NOMO-1 treated with DMSO at 0.1 percent for 48 hours (cell line): ENCODE data around the gene SEC16A.

Source experiments
- DNase-seq: peaks from one replicate; lab custom pipeline; 2025; ENCODE audit not compliant: unreplicated experiment; lab: John Stamatoyannopoulos, UW

SEC16A gene

GRCh38 chr9:136504512-136505348 is 21.9 kb upstream of the SEC16A start:
- no peak for DNase-seq

DNA sequence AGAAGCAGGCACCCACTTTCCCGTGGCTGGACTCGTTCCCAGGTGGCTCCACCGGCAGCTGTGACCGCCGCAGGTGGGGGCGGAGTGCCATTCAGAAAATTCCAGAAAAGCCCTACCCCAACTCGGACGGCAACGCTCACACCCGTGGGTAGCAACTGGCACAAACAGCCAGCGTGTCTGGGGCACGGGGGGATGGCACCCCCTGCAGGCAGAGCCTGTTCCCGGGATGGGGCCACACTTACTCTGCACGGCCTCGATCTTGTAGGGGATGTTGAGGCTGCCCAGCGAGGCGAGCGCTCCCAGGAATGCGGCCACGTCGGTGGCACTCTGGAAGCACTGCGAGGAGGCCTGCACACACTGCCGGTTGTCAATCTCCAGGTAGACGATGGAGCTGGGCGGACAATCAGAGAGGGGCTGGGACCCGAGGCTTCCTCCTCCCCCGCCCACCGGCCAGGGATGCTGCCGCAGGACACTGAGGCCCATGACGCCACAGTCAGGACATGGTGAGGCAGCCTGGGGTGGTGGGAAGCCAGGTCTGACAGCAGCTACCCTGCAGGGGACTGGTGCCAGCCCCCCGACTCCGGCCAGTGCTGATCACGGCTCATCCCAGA is 20.2 kb upstream of the SEC16A start:
- DNase-seq, result no peak

- no peak for DNase-seq
Measured at GRCh38 chr9:136502196-136502595, 19.4 kb upstream of the SEC16A start.

DNA sequence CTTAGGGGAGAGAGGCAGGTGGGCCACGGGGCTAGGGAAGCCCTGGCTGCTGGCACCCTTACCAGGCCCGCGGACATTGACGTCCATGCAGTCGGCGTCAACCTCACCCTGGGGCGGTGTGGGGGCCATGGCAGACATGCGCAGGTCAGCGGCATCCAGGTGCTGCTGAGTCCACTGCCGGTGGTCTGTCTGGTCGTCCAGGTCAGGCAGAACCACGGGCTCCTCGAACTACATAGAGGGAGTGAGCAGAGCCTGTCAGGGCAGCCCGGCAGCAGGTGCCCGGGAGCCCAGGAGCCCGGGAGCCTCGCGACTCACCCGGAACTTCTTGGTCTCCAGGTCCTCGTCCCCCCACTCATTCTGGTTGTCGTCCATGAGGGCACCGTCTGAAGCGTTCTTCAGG is 18.8 kb upstream of the SEC16A start:
- DNase-seq, result no peak

DNA sequence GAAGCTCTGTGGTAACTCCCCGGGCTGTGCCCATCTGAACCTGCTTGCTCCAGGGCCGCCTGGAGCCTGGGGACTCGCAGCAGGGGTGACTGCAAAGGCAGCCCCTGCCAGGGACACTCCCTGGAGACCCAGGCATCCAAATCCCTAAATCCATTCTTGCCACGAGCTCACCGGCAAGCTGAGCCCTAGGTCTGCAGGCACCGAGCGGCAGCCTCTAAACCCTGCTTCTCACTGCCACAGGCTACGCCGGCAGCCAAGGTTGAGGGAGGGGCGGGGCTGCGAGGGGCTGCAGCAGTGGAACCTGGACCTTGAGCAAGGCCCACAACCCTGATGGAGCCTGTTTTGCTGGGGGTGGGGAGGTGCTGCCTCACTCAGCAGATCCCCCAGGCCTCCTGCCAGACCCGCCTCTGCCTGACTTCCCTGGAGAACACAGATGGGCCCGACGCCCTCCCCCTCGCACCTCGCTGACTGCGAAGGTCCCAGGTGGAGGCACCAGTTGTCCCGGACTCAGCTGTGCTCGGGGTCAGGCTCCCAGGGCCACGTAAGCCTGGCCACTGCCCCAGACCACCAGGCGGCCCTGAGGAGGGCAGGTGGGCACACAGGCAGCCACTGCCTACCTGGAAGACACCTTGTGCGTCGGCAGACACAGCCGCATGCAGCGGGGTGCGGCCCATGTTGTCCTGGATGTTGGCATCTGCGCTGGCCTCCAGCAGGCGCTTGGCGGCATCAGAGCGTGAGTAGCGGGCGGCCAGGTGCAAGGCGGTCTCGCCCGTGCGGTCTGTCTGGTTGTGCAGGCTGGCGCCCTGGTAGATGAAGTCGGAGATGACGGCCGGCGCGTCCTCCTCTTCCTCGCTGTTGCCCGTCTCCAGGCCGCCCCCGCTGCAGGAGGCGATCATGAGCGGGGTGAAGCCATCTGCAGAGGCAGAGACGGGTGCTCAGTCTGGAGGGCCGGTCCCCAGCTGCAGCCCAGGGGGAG is 17.4 kb upstream of the SEC16A start:
- no peak for DNase-seq

DNA sequence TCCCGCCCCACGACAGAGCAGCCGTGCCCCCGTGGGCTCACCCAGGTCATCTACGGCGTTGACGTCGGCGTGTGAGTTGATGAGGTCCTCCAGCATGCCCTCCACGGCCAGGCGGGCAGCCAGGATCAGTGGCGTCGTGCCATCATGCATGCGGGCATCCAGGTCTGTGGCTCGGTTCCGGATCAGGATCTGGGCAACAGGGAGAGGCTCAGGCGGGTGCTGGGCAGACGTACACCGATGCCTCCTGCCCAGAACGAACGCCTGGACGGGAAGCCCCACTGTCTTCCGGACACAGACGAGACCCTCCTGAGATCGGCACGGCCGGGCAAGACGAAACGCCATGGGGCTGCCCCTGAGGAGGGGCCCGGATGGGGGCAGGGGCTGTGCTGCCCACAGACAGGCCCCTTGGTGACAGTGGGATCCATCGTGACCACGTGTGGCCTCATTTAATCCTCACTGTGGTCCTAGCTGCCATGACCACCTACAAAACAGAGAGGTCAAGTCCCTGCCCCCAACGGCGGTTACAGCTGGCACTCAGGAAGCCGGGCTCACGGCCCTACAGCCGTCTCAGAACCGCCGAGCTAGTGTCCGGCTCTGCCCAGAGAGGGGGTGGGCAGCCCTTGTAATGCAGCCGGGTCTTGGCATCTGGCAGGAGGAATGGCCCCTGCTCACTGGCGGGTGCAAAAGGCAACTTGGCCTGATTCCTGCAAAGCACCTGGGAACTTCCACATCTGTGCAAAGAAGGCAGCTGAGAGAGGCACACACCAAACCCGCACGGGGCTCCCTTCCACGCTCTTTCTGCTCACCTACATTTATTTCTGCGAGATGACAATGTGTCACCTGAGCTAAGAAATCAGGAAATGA is 16.5 kb upstream of the SEC16A start:
- DNase-seq, result no peak

- DNase-seq, result no peak
Measured at GRCh38 chr9:136497916-136498695, 15.3 kb upstream of the SEC16A start.

DNA sequence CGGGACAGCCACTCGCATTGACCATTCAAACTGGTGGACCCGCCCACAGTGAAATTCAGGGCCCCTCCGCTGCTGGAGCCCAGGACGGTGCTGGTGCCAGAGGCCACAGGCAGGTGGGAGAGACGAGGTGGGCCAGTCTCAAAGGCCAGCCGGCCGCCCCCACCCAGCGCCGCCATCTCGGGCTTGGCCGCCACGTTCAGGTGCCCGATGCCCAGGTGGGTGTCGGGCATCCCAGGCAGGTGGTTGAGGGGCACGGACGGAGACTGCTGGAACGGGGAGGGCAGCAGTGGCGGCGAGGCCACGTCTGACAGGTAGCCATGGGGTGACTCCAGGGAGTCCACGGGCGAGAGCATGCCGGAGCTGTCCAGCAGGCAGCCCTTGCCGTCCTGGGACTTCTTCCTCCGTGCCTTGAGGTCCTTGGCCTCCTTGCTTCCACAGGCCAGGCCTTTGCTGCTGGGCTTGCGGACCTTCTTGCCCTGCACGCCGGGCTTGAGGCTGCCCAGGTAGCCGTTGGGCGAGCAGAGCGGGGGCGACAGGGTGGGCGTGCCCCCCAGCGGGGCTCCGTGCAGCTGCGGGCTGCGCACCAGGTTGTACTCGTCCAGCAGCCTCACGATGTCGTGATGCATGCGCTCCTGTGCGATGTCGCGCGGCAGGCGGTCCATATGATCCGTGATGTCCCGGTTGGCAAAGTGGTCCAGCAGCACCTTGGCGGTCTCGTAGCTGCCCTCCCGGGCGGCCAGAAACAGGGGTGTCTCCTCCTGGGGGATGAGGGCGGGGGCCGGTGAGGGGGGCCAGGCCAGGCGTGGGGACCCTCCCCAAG is 14.2 kb upstream of the SEC16A start:
- DNase-seq, result no peak

DNA sequence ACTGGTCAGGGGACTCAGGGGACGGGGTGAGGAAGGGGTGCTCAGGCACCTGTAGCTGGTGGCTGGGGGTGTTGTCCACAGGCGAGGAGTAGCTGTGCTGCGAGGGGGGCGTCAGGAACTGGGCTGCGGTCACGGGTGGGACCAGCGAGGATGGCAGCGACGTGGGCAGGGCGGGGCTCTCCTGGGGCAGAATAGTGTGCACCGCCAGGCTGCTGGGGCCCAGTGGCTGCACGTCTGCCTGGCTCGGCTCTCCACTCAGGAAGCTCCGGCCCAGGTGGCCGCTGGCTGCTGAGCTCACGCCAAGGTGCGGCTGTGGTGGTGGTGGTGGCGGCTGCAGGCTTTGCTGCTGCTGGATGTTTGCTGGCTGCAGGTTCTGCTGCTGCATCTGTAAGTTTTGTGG is 13.3 kb upstream of the SEC16A start:
- no peak for DNase-seq

DNA sequence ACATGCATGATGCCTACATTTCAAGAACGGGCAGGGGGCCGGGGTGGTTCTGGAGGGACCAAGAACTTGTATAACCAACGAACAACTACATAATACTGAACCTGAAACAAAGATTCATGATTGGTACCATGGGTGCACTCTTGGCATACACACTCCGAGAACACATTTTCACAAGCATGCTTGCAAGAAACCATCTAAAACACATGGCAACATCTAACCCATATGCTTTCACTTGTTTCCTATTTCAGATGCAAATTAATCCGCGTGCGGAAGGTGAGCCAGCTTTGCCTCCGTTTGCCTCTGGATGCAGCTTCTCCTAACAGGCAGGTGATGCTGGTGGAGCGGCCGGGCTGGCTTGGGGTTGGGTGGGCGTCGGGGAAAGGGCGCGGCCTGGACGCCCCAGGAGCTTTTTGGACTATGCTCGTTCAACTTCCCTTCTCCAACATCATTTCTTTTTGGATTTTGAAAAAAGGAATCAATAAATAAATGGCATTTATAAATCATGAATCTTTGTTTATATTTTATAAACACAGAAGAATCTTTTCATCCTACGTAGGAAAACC is 12.5 kb upstream of the SEC16A start:
- no peak for DNase-seq

GRCh38 chr9:136494531-136495215 is 11.8 kb upstream of the SEC16A start:
- no peak for DNase-seq

DNA sequence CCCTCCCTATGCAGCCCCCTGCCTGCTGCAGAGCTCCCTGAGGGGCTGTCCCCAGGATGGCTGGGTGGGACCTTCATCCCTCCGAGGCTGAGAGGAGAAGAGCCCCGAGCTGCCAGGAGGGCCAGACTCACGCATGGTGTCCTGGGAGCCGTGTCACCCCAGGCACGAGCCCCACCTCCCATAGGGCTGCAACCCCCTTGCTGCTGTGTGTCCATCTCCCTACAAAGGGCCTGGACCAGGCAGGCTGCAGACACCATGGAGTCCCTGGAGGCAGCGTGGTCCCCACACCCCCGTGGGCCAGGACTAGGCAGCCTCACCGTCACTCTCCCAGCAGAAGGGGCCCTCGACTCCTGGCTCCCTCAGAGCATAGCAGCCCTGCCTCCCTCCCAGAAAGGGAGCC is 11.2 kb upstream of the SEC16A start:
- DNase-seq, result no peak

DNA sequence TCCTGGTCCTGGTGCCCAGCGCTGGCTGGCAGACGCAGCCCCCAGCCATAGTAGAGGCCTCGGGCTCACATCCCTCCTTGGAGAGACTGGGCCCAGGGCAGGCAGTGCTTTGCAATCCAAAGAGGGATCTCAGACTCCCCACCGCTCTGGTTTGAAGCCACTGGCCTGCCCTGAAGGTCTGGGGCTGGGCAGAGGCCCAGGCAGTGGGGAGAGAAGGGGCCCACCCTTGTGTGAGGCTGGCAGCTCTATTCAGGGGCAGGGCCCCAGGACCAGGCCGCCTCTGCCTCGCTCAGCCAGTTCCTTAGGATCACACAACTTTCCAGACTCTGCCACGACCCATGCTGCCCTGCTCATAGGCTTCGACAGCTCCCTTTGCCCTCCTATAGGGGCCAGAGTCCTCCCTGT is 10.7 kb upstream of the SEC16A start:
- DNase-seq, result no peak

GRCh38 chr9:136492978-136493522 is 10.2 kb upstream of the SEC16A start:
- DNase-seq, result no peak

DNA sequence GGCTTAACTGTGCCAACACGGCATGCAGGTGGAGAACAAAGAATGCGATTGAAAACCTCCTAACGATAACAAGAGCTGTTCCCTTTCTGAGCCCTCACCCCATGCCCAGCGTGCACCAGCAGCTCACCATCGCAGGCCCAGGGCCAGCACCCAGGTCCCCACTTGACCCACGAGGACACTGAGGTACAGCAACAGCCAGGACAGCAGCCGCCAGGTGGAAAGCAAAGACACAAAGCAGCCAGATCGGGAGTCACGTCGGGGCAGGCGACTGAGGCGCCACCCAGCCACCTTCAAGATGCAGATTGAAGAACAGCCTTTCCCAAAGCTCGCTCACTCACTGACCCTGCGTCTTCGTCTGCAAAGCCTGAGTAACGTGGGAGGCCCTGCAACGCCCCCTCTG is 6.9 kb upstream of the SEC16A start:
- no peak for DNase-seq

DNA sequence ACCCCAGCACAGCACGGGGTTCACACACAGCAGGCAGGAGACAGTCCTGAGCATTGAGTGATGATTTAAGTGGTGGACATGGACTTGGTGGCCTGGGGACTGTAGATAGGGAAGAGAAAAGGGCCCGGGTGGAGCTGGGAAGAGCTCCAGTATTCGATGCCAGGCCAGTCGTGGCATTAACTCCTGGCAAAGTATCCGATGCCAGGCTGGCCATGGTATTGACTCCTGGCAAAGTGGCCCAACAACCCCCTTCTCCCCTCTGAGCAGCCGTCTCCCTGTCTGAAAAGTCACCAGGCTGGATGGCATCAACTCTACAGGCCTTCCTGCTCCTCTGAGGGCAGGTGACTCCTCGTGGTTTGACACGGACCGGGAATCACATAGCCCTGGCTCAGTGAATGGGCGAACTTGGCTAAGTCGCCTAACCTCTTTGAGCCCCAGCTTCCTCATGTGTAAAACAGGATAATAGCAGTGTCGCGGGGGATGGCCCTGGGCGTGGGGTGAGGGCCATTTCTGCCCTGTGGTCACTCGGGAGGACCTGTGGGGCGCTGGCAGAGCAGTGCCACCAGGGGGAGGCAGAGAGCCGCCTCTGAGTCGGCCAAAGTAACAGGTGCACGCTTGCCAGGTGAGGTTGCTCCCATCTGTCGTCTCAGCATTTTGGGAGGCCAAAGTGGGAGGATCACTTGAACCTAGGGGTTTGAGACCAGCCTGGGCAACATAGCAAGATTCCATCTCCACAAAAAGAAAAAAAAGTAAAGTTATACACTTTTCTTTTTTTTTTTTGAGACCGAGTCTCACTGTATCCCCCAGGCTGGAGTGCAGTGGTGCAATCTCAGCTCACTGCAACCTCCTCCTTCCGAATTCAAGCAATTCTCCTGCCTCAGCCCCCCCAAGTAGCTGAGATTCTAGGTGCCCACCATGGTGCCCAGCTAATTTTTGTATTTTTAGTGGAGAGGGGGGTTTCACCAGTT is 5.7 kb upstream of the SEC16A start:
- peak; percentile 27 for DNase-seq

- DNase-seq, result no peak
Measured at GRCh38 chr9:136487672-136488071, 4.8 kb upstream of the SEC16A start.
